ENCODE measurements around the gene SPTBN5.

Gene SPTBN5

DNA sequence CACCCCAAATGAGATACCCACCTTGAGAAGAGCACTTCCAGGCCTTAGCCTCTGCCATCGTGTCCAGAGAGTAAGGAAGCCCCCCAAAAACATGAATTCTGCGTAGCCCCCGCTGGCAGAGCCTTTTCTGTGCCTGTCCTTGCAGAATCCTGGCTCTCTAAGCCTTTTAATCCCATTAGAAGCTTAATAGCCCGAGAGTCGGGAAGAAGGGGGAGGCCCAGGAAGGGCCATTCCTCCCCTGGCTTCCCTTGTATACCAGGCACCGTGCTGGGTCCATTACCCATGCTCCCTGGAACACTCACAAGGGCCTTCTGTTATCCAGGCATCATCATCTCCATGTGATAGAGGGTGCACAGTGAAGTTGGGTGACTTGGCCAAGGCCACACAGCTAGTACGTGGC lies 7.1 kb downstream of the SPTBN5 start:
- H3K4me2 ChIP-seq (ENCODE audit: low read length, poor library complexity, severe bottlenecking), result no peak overlapping the region
- no peak overlapping the region for H2AFZ ChIP-seq (ENCODE audit: low read depth, low read length)
- H3K14ac ChIP-seq (ENCODE audit: low read length in 2 of 2), result no peak overlapping the region
- no peak overlapping the region for H2BK5ac ChIP-seq (ENCODE audit: low read depth, low read length, poor library complexity, severe bottlenecking)
- no peak overlapping the region for H3K27ac ChIP-seq (ENCODE audit: low read length, poor library complexity, severe bottlenecking)
- H2BK15ac ChIP-seq (ENCODE audit: low read depth, poor library complexity, severe bottlenecking), result no peak overlapping the region
- no peak overlapping the region for H4K8ac ChIP-seq (ENCODE audit: low read length)
- H3K4me3 ChIP-seq (ENCODE audit: insufficient read depth in 1 of 2, low read depth in 1 of 2, low read length in 2 of 2), result no peak overlapping the region
- H3K4me1 ChIP-seq (ENCODE audit: control insufficient read depth, insufficient read depth, low read depth, low read length), result peaks cover 24% of the 10 kb centered on the region
- no peak for DNase-seq
- H3K23ac ChIP-seq (ENCODE audit: low read length in 2 of 2), result no peak overlapping the region
- no peak overlapping the region for H3K18ac ChIP-seq (ENCODE audit: low read depth in 1 of 2, low read length in 2 of 2)
- H3K9ac ChIP-seq (ENCODE audit: low read length), result no peak overlapping the region
- H2BK12ac ChIP-seq (ENCODE audit: low read length in 2 of 2), result no peak overlapping the region
- H3K27me3 ChIP-seq (ENCODE audit: control insufficient read depth in 1 of 2, insufficient read depth in 1 of 2, low read length in 2 of 2), result peaks cover 0 to 40% of the 10 kb centered on the region in 2 experiments
- peaks cover 0 to 33% of the 10 kb centered on the region in 2 experiments for H3K36me3 ChIP-seq (ENCODE audit: control insufficient read depth in 1 of 2, insufficient read depth in 2 of 2, low read depth in 1 of 2, low read length in 2 of 2)
- H3K79me1 ChIP-seq (replicated peaks; ENCODE audit: low read length, poor library complexity, severe bottlenecking), result no peaks in the 10 kb centered on the region
- H4K91ac ChIP-seq (ENCODE audit: low read length), result peak overlapping the region; percentile 2
- WGBS, result 94% methylated on average over 5 of the region's 7 CpGs
- H3K4ac ChIP-seq (ENCODE audit: low read depth in 1 of 2, low read length in 2 of 2), result no peak overlapping the region
- no peak overlapping the region for H2BK120ac ChIP-seq (ENCODE audit: low read depth, low read length)
- no peaks in the 10 kb centered on the region for H3K9me3 ChIP-seq (ENCODE audit: control insufficient read depth, low read length)
- H2AK5ac ChIP-seq (ENCODE audit: low read length, severe bottlenecking), result no peak overlapping the region

DNA sequence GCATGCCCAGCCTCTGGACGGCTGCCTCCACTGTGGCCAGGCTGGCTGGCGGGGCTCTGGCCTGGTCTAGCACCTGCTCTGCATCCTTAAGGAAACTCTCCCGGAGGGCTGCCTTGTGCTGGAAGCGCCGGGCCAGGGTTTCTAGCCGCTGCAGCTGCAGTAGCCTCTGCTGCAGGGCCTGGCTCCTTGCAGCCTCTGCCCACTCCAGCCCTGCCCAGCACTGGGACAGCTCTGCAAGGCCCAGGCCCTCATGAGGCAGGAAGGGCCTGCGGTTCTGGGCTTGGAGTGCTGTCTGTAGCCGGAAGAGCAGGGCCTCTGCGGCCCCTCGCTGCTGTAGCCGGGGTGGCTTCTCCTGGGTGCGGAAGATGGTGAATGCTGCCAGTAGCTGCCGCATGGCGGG lies 8.0 kb downstream of the SPTBN5 start:
- Histone ChIP-seq H4K8ac (ENCODE audit: low read length) (no peak overlapping the region), H4K91ac (ENCODE audit: low read length) (no peak overlapping the region), H2AK5ac (ENCODE audit: low read length, severe bottlenecking) (no peak overlapping the region), H3K27ac (ENCODE audit: low read length, poor library complexity, severe bottlenecking) (no peak overlapping the region), H2BK120ac (ENCODE audit: low read depth, low read length) (no peak overlapping the region), H3K4me3 (ENCODE audit: insufficient read depth in 1 of 2, low read depth in 1 of 2, low read length in 2 of 2) (no peak overlapping the region), H3K14ac (ENCODE audit: low read length in 2 of 2) (no peak overlapping the region), H2BK15ac (ENCODE audit: low read depth, poor library complexity, severe bottlenecking) (no peak overlapping the region), H3K4ac (ENCODE audit: low read depth in 1 of 2, low read length in 2 of 2) (no peak overlapping the region), H3K23ac (ENCODE audit: low read length in 2 of 2) (no peak overlapping the region), H2BK5ac (ENCODE audit: low read depth, low read length, poor library complexity, severe bottlenecking) (no peak overlapping the region), H3K9ac (ENCODE audit: low read length) (no peak overlapping the region), H2BK12ac (ENCODE audit: low read length in 2 of 2) (no peak overlapping the region), H3K4me2 (ENCODE audit: low read length, poor library complexity, severe bottlenecking) (no peak overlapping the region), H3K4me1 (ENCODE audit: control insufficient read depth, insufficient read depth, low read depth, low read length) (peaks cover 21% of the 10 kb centered on the region), H2AFZ (ENCODE audit: low read depth, low read length) (no peak overlapping the region), H3K36me3 (ENCODE audit: control insufficient read depth in 1 of 2, insufficient read depth in 2 of 2, low read depth in 1 of 2, low read length in 2 of 2) (peaks cover 0 to 39% of the 10 kb centered on the region in 2 experiments), H3K27me3 (ENCODE audit: control insufficient read depth in 1 of 2, insufficient read depth in 1 of 2, low read length in 2 of 2) (peaks cover 6 to 42% of the 10 kb centered on the region in 2 experiments), H3K18ac (ENCODE audit: low read depth in 1 of 2, low read length in 2 of 2) (no peak overlapping the region), H3K79me1 (replicated peaks; ENCODE audit: low read length, poor library complexity, severe bottlenecking) (no peaks in the 10 kb centered on the region), H3K9me3 (ENCODE audit: control insufficient read depth, low read length) (no peaks in the 10 kb centered on the region)
- DNase-seq, result no peak
- 95% methylated on average over 14 of the region's 14 CpGs for WGBS

DNA sequence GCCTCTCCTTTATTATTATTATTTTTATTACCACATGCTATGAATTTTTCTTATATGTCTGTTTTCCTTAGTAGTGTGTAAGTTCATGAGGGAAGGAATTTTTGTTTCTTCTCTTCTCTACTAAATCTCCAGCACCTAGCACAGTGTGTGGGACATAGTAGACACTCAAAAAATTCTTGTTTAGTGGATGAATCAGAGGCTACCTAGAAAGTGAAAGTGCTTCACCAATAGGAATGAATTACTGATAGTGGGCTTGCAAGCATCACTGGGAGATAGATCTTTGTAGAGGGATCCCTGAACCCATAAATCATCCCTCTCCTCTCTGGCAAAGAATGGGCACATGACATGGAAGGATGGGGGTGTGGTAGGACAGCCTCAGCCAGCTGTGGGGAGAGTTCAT lies 8.5 kb downstream of the SPTBN5 start:
- Histone ChIP-seq H3K27me3 (ENCODE audit: control insufficient read depth in 1 of 2, insufficient read depth in 1 of 2, low read length in 2 of 2) (peaks cover 6 to 42% of the 10 kb centered on the region in 2 experiments), H2AK5ac (ENCODE audit: low read length, severe bottlenecking) (no peak overlapping the region), H3K36me3 (ENCODE audit: control insufficient read depth in 1 of 2, insufficient read depth in 2 of 2, low read depth in 1 of 2, low read length in 2 of 2) (peaks cover 0 to 44% of the 10 kb centered on the region in 2 experiments), H2BK15ac (ENCODE audit: low read depth, poor library complexity, severe bottlenecking) (no peak overlapping the region), H2BK5ac (ENCODE audit: low read depth, low read length, poor library complexity, severe bottlenecking) (no peak overlapping the region), H3K4me1 (ENCODE audit: control insufficient read depth, insufficient read depth, low read depth, low read length) (peaks cover 21% of the 10 kb centered on the region), H2BK120ac (ENCODE audit: low read depth, low read length) (no peak overlapping the region), H3K4me2 (ENCODE audit: low read length, poor library complexity, severe bottlenecking) (no peak overlapping the region), H3K79me1 (replicated peaks; ENCODE audit: low read length, poor library complexity, severe bottlenecking) (no peaks in the 10 kb centered on the region), H3K9ac (ENCODE audit: low read length) (no peak overlapping the region), H3K27ac (ENCODE audit: low read length, poor library complexity, severe bottlenecking) (no peak overlapping the region), H3K23ac (ENCODE audit: low read length in 2 of 2) (no peak overlapping the region), H3K9me3 (ENCODE audit: control insufficient read depth, low read length) (no peaks in the 10 kb centered on the region), H2BK12ac (ENCODE audit: low read length in 2 of 2) (no peak overlapping the region), H4K8ac (ENCODE audit: low read length) (no peak overlapping the region), H4K91ac (ENCODE audit: low read length) (no peak overlapping the region), H3K4me3 (ENCODE audit: insufficient read depth in 1 of 2, low read depth in 1 of 2, low read length in 2 of 2) (no peak overlapping the region), H3K18ac (ENCODE audit: low read depth in 1 of 2, low read length in 2 of 2) (no peak overlapping the region), H3K4ac (ENCODE audit: low read depth in 1 of 2, low read length in 2 of 2) (no peak overlapping the region), H2AFZ (ENCODE audit: low read depth, low read length) (no peak overlapping the region), H3K14ac (ENCODE audit: low read length in 2 of 2) (no peak overlapping the region)
- no peak for DNase-seq

DNA sequence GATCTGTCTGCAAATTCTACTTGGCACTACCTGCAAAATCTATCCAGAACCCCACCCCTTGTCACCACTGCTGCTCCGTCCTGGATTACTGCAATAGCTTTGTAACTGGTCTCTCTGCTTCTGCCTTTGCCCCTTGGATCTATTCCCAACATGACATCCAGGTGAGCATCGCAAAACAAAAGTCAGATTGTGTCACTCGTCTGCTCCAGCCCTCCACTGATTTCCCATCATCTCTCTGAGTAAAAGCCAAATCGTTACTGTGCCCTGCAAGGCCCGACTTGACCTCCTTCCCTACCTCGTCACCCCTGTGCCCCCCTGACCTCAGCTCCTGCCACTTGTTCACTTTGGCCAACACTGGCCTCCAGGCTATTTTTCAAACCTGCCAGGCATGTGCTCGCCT lies 9.4 kb downstream of the SPTBN5 start:
- no peak overlapping the region for H2BK15ac ChIP-seq (ENCODE audit: low read depth, poor library complexity, severe bottlenecking)
- H3K14ac ChIP-seq (ENCODE audit: low read length in 2 of 2), result no peak overlapping the region
- no peak overlapping the region for H3K4ac ChIP-seq (ENCODE audit: low read depth in 1 of 2, low read length in 2 of 2)
- no peak overlapping the region for H3K23ac ChIP-seq (ENCODE audit: low read length in 2 of 2)
- H2AK5ac ChIP-seq (ENCODE audit: low read length, severe bottlenecking), result no peak overlapping the region
- no peaks in the 10 kb centered on the region for H3K9me3 ChIP-seq (ENCODE audit: control insufficient read depth, low read length)
- H3K4me1 ChIP-seq (ENCODE audit: control insufficient read depth, insufficient read depth, low read depth, low read length), result peaks cover 24% of the 10 kb centered on the region
- H4K8ac ChIP-seq (ENCODE audit: low read length), result no peak overlapping the region
- H3K36me3 ChIP-seq (ENCODE audit: control insufficient read depth in 1 of 2, insufficient read depth in 2 of 2, low read depth in 1 of 2, low read length in 2 of 2), result peaks cover 0 to 53% of the 10 kb centered on the region in 2 experiments
- H3K18ac ChIP-seq (ENCODE audit: low read depth in 1 of 2, low read length in 2 of 2), result no peak overlapping the region
- H2BK12ac ChIP-seq (ENCODE audit: low read length in 2 of 2), result no peak overlapping the region
- no peak overlapping the region for H3K9ac ChIP-seq (ENCODE audit: low read length)
- H4K91ac ChIP-seq (ENCODE audit: low read length), result no peak overlapping the region
- WGBS, result 91% methylated on average over 7 of the region's 7 CpGs
- H2BK120ac ChIP-seq (ENCODE audit: low read depth, low read length), result no peak overlapping the region
- no peak overlapping the region for H3K27ac ChIP-seq (ENCODE audit: low read length, poor library complexity, severe bottlenecking)
- DNase-seq, result no peak
- no peak overlapping the region for H2AFZ ChIP-seq (ENCODE audit: low read depth, low read length)
- H3K4me2 ChIP-seq (ENCODE audit: low read length, poor library complexity, severe bottlenecking), result no peak overlapping the region
- no peak overlapping the region for H2BK5ac ChIP-seq (ENCODE audit: low read depth, low read length, poor library complexity, severe bottlenecking)
- H3K79me1 ChIP-seq (replicated peaks; ENCODE audit: low read length, poor library complexity, severe bottlenecking), result no peaks in the 10 kb centered on the region
- H3K4me3 ChIP-seq (ENCODE audit: insufficient read depth in 1 of 2, low read depth in 1 of 2, low read length in 2 of 2), result no peak overlapping the region
- H3K27me3 ChIP-seq (ENCODE audit: control insufficient read depth in 1 of 2, insufficient read depth in 1 of 2, low read length in 2 of 2), result peaks cover 6 to 42% of the 10 kb centered on the region in 2 experiments
